H1 (cell line): ENCODE measurements around the gene ADGRG7. TPM values are rescaled to one million over a fixed set of nuclear protein-coding genes. Genes with fewer than 3 reads are reported as not detected.

Experiments used
- CTCF ChIA-PET: fragments of 300-600 bp; sonication (Branson Sonifier 250); formaldehyde crosslinking; loops from one replicate; lab custom pipeline; 2021; ENCODE audit not compliant: partially characterized antibody; lab: Charles Lee
- POLR2A ChIA-PET: fragments of 300-600 bp; sonication (Branson Sonifier 250); formaldehyde crosslinking; loops from one replicate; lab custom pipeline; 2021; ENCODE audit warnings: inconsistent platforms; ENCODE audit not compliant: partially characterized antibody; lab: Charles Lee
- DNase-seq, 2 experiments: peaks; one replicate each; pipeline versions ENCODE4 v3.0.0 to v3.0.0-alpha.2; 2010 to 2022; ENCODE audit warnings: low spot score in 2 of 2, low read depth in 1 of 2, mixed read lengths in 1 of 2
- FAIRE-seq: peaks from 2 replicates; lab custom pipeline; 2011; peaks lifted over from hg19 to GRCh38; lab: Jason Lieb, UNC
- H2AFZ ChIP-seq: 2 replicates; pipeline ENCODE4 v1.8.1; 2012; ENCODE audit warnings: low read length, inconsistent platforms
- H2AK5ac ChIP-seq: 2 replicates; pipeline ENCODE4 v1.6.1; 2013; ENCODE audit warnings: low read depth, low read length
- H2BK120ac ChIP-seq: replicated peaks from 2 replicates; pipeline ENCODE3; 2013; ENCODE audit warnings: low read depth, low read length, inconsistent platforms
- H2BK12ac ChIP-seq: 2 replicates; pipeline ENCODE4 v1.6.1; 2013; ENCODE audit warnings: low read depth, low read length
- H2BK15ac ChIP-seq: 2 replicates; pipeline ENCODE4 v1.6.1; 2013; ENCODE audit warnings: low read length
- H2BK20ac ChIP-seq: 2 replicates; pipeline ENCODE4 v1.6.1; 2013; ENCODE audit warnings: low read length
- H2BK5ac ChIP-seq: 2 replicates; pipeline ENCODE4 v1.6.1; 2013; ENCODE audit warnings: low read depth, low read length
- H3K14ac ChIP-seq: 2 replicates; pipeline ENCODE4 v1.6.1; 2013; ENCODE audit warnings: inconsistent platforms; ENCODE audit not compliant: insufficient read length
- H3K18ac ChIP-seq: 2 replicates; pipeline ENCODE4 v1.6.1; 2013; ENCODE audit warnings: low read length; ENCODE audit errors: extremely low read depth
- H3K23ac ChIP-seq: 2 replicates; pipeline ENCODE4 v1.6.1; 2013; ENCODE audit warnings: inconsistent platforms; ENCODE audit not compliant: insufficient read length
- H3K23me2 ChIP-seq: 2 replicates; pipeline ENCODE4 v1.6.1; 2013; ENCODE audit warnings: low read depth, low read length
- H3K27ac ChIP-seq: 2 replicates; pipeline ENCODE4 v1.6.1; 2011; ENCODE audit warnings: low read depth, low read length, inconsistent platforms
- H3K27me3 ChIP-seq, 4 experiments: replicated peaks in 1 of 4; 1 replicate in 1 of 4; 2 replicates in 3 of 4; pipeline versions ENCODE4 v1.6.1 to v1.8.1; 2011 to 2013; ENCODE audit warnings: low read length in 3 of 4, mild to moderate bottlenecking in 3 of 4, inconsistent platforms in 2 of 4, mixed read lengths in 2 of 4, moderate library complexity in 1 of 4; ENCODE audit not compliant: control insufficient read depth in 3 of 4, insufficient read depth in 3 of 4; ENCODE audit errors: extremely low read depth in 1 of 4
- H3K36me3 ChIP-seq, 4 experiments: 2 replicates each; pipeline versions ENCODE4 v1.6.1 to v1.8.1; 2011 to 2013; ENCODE audit warnings: mild to moderate bottlenecking in 4 of 4, low read length in 3 of 4, moderate library complexity in 2 of 4, control low read depth in 1 of 4, inconsistent platforms in 1 of 4; ENCODE audit not compliant: insufficient read depth in 4 of 4, control insufficient read depth in 2 of 4
- H3K4ac ChIP-seq: replicated peaks from 2 replicates; pipeline ENCODE3; 2013; ENCODE audit warnings: low read length, low read depth, mixed read lengths, inconsistent platforms; ENCODE audit not compliant: insufficient read length
- H3K4me1 ChIP-seq, 4 experiments: replicated peaks in 1 of 4; 1 replicate in 1 of 4; 2 replicates in 3 of 4; pipeline versions ENCODE4 v1.6.1 to v1.8.1; 2011 to 2013; ENCODE audit warnings: low read length in 3 of 4, inconsistent platforms in 2 of 4, mixed read lengths in 1 of 4; ENCODE audit not compliant: insufficient read depth in 4 of 4, control insufficient read depth in 3 of 4
- H3K4me2 ChIP-seq, 2 experiments: 2 replicates each; pipeline versions ENCODE4 v1.6.1 to v1.8.1; 2011 to 2013; ENCODE audit warnings: low read depth in 2 of 2, low read length in 2 of 2, control low read depth in 1 of 2, inconsistent platforms in 1 of 2, mild to moderate bottlenecking in 1 of 2; ENCODE audit not compliant: insufficient read depth in 1 of 2
- H3K4me3 ChIP-seq, 4 experiments: fragments of 200-600, 300-600 bp in 1 of 4; sonication (generic), shearing (Covaris generic), sonication (Bioruptor Twin) in 1 of 4; 2 replicates each; pipeline versions ENCODE4 v1.5.1 to v1.8.1; 2011 to 2016; ENCODE audit warnings: low read length in 4 of 4, low read depth in 3 of 4, control low read depth in 2 of 4, inconsistent platforms in 2 of 4, mild to moderate bottlenecking in 2 of 4, mixed read lengths in 1 of 4, moderate library complexity in 1 of 4; ENCODE audit not compliant: insufficient read depth in 2 of 4; ENCODE audit errors: extremely low read depth in 1 of 4
- H3K56ac ChIP-seq: replicated peaks from 2 replicates; pipeline ENCODE3; 2013; ENCODE audit warnings: low read depth, mild to moderate bottlenecking, mixed read lengths, low read length, inconsistent platforms; ENCODE audit not compliant: insufficient read length
- H3K79me1 ChIP-seq: 2 replicates; pipeline ENCODE4 v1.6.1; 2013; ENCODE audit warnings: low read depth, low read length, control low read depth
- H3K79me2 ChIP-seq, 2 experiments: 2 replicates each; pipeline versions ENCODE4 v1.6.1 to v1.8.1; 2012 to 2013; ENCODE audit warnings: low read length in 2 of 2, mild to moderate bottlenecking in 2 of 2, inconsistent platforms in 1 of 2; ENCODE audit not compliant: insufficient read depth in 2 of 2, control insufficient read depth in 1 of 2
- H3K9ac ChIP-seq, 4 experiments: replicated peaks in 1 of 4; 1 replicate in 1 of 4; 2 replicates in 3 of 4; pipeline versions ENCODE4 v1.6.1 to v1.8.1; 2011 to 2013; ENCODE audit warnings: low read depth in 3 of 4, low read length in 3 of 4, control low read depth in 2 of 4, mild to moderate bottlenecking in 2 of 4, moderate library complexity in 2 of 4, inconsistent platforms in 1 of 4; ENCODE audit errors: extremely low read depth in 1 of 4
- H3K9me3 ChIP-seq, 2 experiments: 2 replicates each; pipeline versions ENCODE4 v1.6.1 to v1.8.1; 2012 to 2013; ENCODE audit warnings: mild to moderate bottlenecking in 2 of 2, moderate library complexity in 2 of 2, control low read depth in 1 of 2, inconsistent platforms in 1 of 2, low read depth in 1 of 2, low read length in 1 of 2, mixed read lengths in 1 of 2; ENCODE audit not compliant: insufficient read depth in 2 of 2
- H4K20me1 ChIP-seq, 2 experiments: replicated peaks in 1 of 2; 2 replicates each; pipeline versions ENCODE3 to v1.8.1; 2011 to 2013; ENCODE audit warnings: inconsistent platforms in 2 of 2, low read length in 2 of 2, mild to moderate bottlenecking in 1 of 2; ENCODE audit not compliant: insufficient read depth in 2 of 2, control insufficient read depth in 1 of 2
- H4K5ac ChIP-seq: 2 replicates; pipeline ENCODE4 v1.6.1; 2013; ENCODE audit warnings: low read length, low read depth, mixed read lengths, inconsistent platforms; ENCODE audit not compliant: insufficient read length
- H4K8ac ChIP-seq: 2 replicates; pipeline ENCODE4 v1.8.0; 2013; ENCODE audit warnings: mild to moderate bottlenecking, moderate library complexity, low read length, inconsistent platforms; ENCODE audit not compliant: insufficient read depth; ENCODE audit errors: extremely low read depth
- H4K91ac ChIP-seq: replicated peaks from 2 replicates; pipeline ENCODE3; 2013; ENCODE audit warnings: low read length, mixed read lengths, inconsistent platforms; ENCODE audit not compliant: insufficient read length
- CBX8 ChIP-seq: fragments of 300-800, 300-1000 bp; sonication (generic); IDR thresholded peaks from 2 replicates; pipeline ENCODE4 v1.7.1; 2016; ENCODE audit warnings: low read depth, low read length, borderline replicate concordance
- SIN3A ChIP-seq, 2 experiments: IDR thresholded peaks in 1 of 2; conservative IDR thresholded peaks in 1 of 2; 2 replicates each; pipeline ENCODE4 v1.6.1; 2011 to 2012; ENCODE audit warnings: low read length in 2 of 2, improper control_type of control experiment in 1 of 2, low read depth in 1 of 2, mild to moderate bottlenecking in 1 of 2
- WGBS, 2 experiments: shearing (Covaris generic) in 1 of 2; methylation state at CpG; one replicate each; pipeline versions ENCODE4 v1.1.6 to v1.1.7; 2013 to 2015; ENCODE audit warnings: low lambda C conversion rate in 2 of 2, mixed read lengths in 2 of 2, inconsistent platforms in 1 of 2, low coverage in 1 of 2, missing lambda C conversion rate in 1 of 2; ENCODE audit not compliant: insufficient replicate concordance in 2 of 2, insufficient coverage in 1 of 2, insufficient read length in 1 of 2; ENCODE audit errors: extremely low coverage in 1 of 2, missing lambda C conversion rate in 1 of 2; 5-methylcytosine and 5-hydroxymethylcytosine counted together
- polyA plus RNA-seq, 7 experiments: library from polyadenylated mRNA; depleted of rRNA in 3 of 7; stranded (reverse) in 5 of 7; unstranded in 2 of 7; fragments of >200 nt in 5 of 7; fragments of 200-250 nt in 2 of 7; gene quantifications; 1 replicate in 5 of 7; 2 replicates in 1 of 7; 4 replicates in 1 of 7; pipeline versions ENCODE4 v1.2.1 to v1.2.3, GENCODE V29; 2011 to 2013; ENCODE audit warnings: missing spikeins in 2 of 7, mixed read lengths in 2 of 7
- total RNA-seq: library from RNA; stranded (reverse); fragmentation: NEBNext Ultra II Directional; extraction: Animal tissue kit (Norgen Biotek cat#: 25700); gene quantifications from 2 replicates; pipeline ENCODE4 v1.2.1, GENCODE V29; 2021

Gene ADGRG7
- total and polyA plus RNA-seq, 2 of the 8 experiments (the other 6 are each of a cell fraction or from before 2014, with no cell fraction given): not detected

GRCh38 chr3:100740207-100740606 is 130.8 kb downstream of the ADGRG7 start:
- POLR2A ChIA-PET: no interaction called here
- TF ChIP-seq CBX8 (no peak), SIN3A (conservative IDR thresholded peaks at IDR 0.05 in 1 of 2, IDR thresholded peaks at IDR 0.05 in 1 of 2; ENCODE audit: low read depth in 1 of 2, low read length in 2 of 2) (no peak)

More at GRCh38 chr3:100740207-100740606, 130.8 kb downstream of the ADGRG7 start:
- H3K27me3 ChIP-seq: no peaks in the 10 kb centered on the region
- no peak overlapping the region for H3K23ac ChIP-seq
- H3K18ac ChIP-seq: no peak overlapping the region
- peaks cover 0 to 62% (median 17%) of the 10 kb centered on the region in 4 experiments; a peak in 7 of 8 replicates for H3K36me3 ChIP-seq
- H2BK12ac ChIP-seq: no peak overlapping the region
- H2BK5ac ChIP-seq: no peak overlapping the region
- no peak overlapping the region for H4K91ac ChIP-seq
- H3K4me1 ChIP-seq: peaks cover 0 to 6% (median 1%) of the 10 kb centered on the region in 4 experiments; a peak in 4 of 7 replicates
- peaks cover 0 to 4% of the 10 kb centered on the region in 2 experiments for H4K20me1 ChIP-seq
- H3K9me3 ChIP-seq: no peaks in the 10 kb centered on the region
- no peak overlapping the region for H2BK120ac ChIP-seq
- no peak for DNase-seq
- H2BK20ac ChIP-seq: no peak overlapping the region
- H3K56ac ChIP-seq: no peak overlapping the region
- H3K79me2 ChIP-seq: no peaks in the 10 kb centered on the region
- WGBS, 2 experiments: 93% methylated on average over 1 of the region's 1 CpG; no CpG with 5 or more reads in 1 of the 2 experiments
- H3K23me2 ChIP-seq: no peaks in the 10 kb centered on the region
- no peak overlapping the region for H2AFZ ChIP-seq
- CTCF ChIA-PET: interaction anchor here (1.1 to 1.7 kb wide), 3 partner anchors 13 to 278 kb away, joined by 3 read pairs; no protein-coding TSS in a partner anchor
- no peak overlapping the region for H3K4me2 ChIP-seq
- H2AK5ac ChIP-seq: no peak overlapping the region
- no peak overlapping the region for H3K4ac ChIP-seq
- H3K79me1 ChIP-seq: no peaks in the 10 kb centered on the region; the same call in 1 of the 2 replicates
- no peak overlapping the region for H3K4me3 ChIP-seq
- H4K8ac ChIP-seq: no peak overlapping the region
- H3K9ac ChIP-seq: no peak overlapping the region
- H4K5ac ChIP-seq: no peak overlapping the region
- no peak overlapping the region for H2BK15ac ChIP-seq
- H3K14ac ChIP-seq: no peak overlapping the region
- FAIRE-seq: no peak
- no peak overlapping the region for H3K27ac ChIP-seq
